HepG2 (cell line): ENCODE results near the gene TNFSF8. TPM values are rescaled to one million over a fixed set of nuclear protein-coding genes. Genes with fewer than 3 reads are reported as not detected.

ENCODE experiments used
- ATAC-seq: fragments of 200-7000 bp; cut with Tn5 transposase; 3 replicates; pipeline ENCODE4 v1.9.1; 2020; ENCODE audit warnings: mild to moderate bottlenecking, moderate library complexity
- BruUV-seq: library from RNA; stranded (reverse); fragments of 400-500 nt; replicated peaks from 2 replicates; lab custom pipeline; 2021; lab: Mats Ljungman, UMichigan
- CTCF ChIA-PET: fragments of 300-600 bp; formaldehyde crosslinking; extraction: SDS; loops from one replicate; lab custom pipeline; 2021; ENCODE audit warnings: low total read pairs, inconsistent platforms, low intra/inter-chr PET ratio; lab: Yijun Ruan, JAX
- POLR2A ChIA-PET: fragments of 350-600 bp; sonication (Branson Sonifier 250); formaldehyde crosslinking; loops from one replicate; lab custom pipeline; 2020; ENCODE audit warnings: antibody characterized with exemption, inconsistent platforms; lab: Yijun Ruan, JAX
- DNase-seq: peaks from one replicate; pipeline ENCODE4 v3.0.0-alpha.2; 2015; ENCODE audit warnings: low spot score
- FAIRE-seq: peaks from 3 replicates; lab custom pipeline; 2011; peaks lifted over from hg19 to GRCh38; lab: Jason Lieb, UNC
- H2AFZ ChIP-seq: one replicate; pipeline ENCODE4 v1.6.1; 2011; ENCODE audit warnings: low read length, inconsistent platforms
- H3K27ac ChIP-seq: fragments of 300-600 bp; 3 replicates; pipeline ENCODE4 v1.8.0; 2011; ENCODE audit warnings: mixed run types, mild to moderate bottlenecking, mixed read lengths, low read length, inconsistent platforms; ENCODE audit not compliant: insufficient read depth; ENCODE audit errors: extremely low read length
- H3K27me3 ChIP-seq, 2 experiments: fragments of 200-600 bp in 1 of 2; 2 replicates in 1 of 2; 3 replicates in 1 of 2; pipeline versions ENCODE4 v1.6.0 to v1.8.0; 2011; ENCODE audit warnings: low read length in 2 of 2, mild to moderate bottlenecking in 2 of 2, moderate library complexity in 2 of 2, inconsistent platforms in 1 of 2; ENCODE audit not compliant: insufficient read depth in 2 of 2, control insufficient read depth in 1 of 2
- H3K36me3 ChIP-seq, 2 experiments: fragments of 200-600 bp in 1 of 2; replicated peaks in 1 of 2; 2 replicates in 1 of 2; 3 replicates in 1 of 2; pipeline versions ENCODE4 v1.5.1 to v1.8.0; 2011; ENCODE audit warnings: low read length in 2 of 2, inconsistent platforms in 1 of 2; ENCODE audit not compliant: insufficient read depth in 2 of 2, control insufficient read depth in 1 of 2
- H3K4me1 ChIP-seq: 2 replicates; pipeline ENCODE4 v1.5.1; 2012; ENCODE audit warnings: low read length, inconsistent platforms; ENCODE audit not compliant: insufficient read depth
- H3K4me2 ChIP-seq: 2 replicates; pipeline ENCODE4 v1.6.0; 2011; ENCODE audit warnings: low read depth, low read length, inconsistent platforms
- H3K4me3 ChIP-seq, 3 experiments: fragments of 200-600 bp in 1 of 3; sonication (generic), shearing (Covaris generic) in 1 of 3; replicated peaks in 1 of 3; 2 replicates each; pipeline ENCODE4 v1.5.1; 2011 to 2016; ENCODE audit warnings: low read length in 3 of 3, inconsistent platforms in 2 of 3, low read depth in 2 of 3, mild to moderate bottlenecking in 2 of 3, control low read depth in 1 of 3, mixed read lengths in 1 of 3; ENCODE audit not compliant: insufficient read depth in 1 of 3
- H3K79me2 ChIP-seq: one replicate; pipeline ENCODE4 v1.6.1; 2011; ENCODE audit warnings: low read length, inconsistent platforms; ENCODE audit not compliant: insufficient read depth
- H3K9ac ChIP-seq: 2 replicates; pipeline ENCODE4 v1.6.0; 2011; ENCODE audit warnings: mild to moderate bottlenecking, low read depth, low read length, inconsistent platforms; ENCODE audit not compliant: insufficient read depth
- H3K9me3 ChIP-seq: 2 replicates; pipeline ENCODE4 v1.5.1; 2012; ENCODE audit warnings: mild to moderate bottlenecking, low read length
- H4K20me1 ChIP-seq: 2 replicates; pipeline ENCODE4 v1.6.0; 2011; ENCODE audit warnings: inconsistent platforms, mild to moderate bottlenecking, low read length, moderate library complexity; ENCODE audit not compliant: insufficient read depth
- ATF1 ChIP-seq: IDR thresholded peaks from 2 replicates; pipeline ENCODE4 v1.6.1; 2016; ENCODE audit warnings: mild to moderate bottlenecking, control low read depth
- CEBPB ChIP-seq: IDR thresholded peaks from 2 replicates; pipeline ENCODE4 v1.6.1; 2011; ENCODE audit warnings: low read depth, low read length, improper control_type of control experiment, borderline replicate concordance
- CREB3 ChIP-seq: sonication (generic); formaldehyde crosslinking; IDR thresholded peaks from 2 replicates; pipeline ENCODE4 v1.5.0; 2020; ENCODE audit warnings: missing genetic modification reagents
- JARID2 ChIP-seq: sonication (generic); formaldehyde crosslinking; IDR thresholded peaks from 2 replicates; pipeline ENCODE4 v1.8.1; 2023; ENCODE audit warnings: missing genetic modification reagents, inconsistent platforms; ENCODE audit not compliant: insufficient replicate concordance
- RCOR2 ChIP-seq: IDR thresholded peaks from 2 replicates; pipeline ENCODE4 v1.6.1; 2016; ENCODE audit warnings: missing biosample characterization, missing genetic modification reagents
- SIN3A ChIP-seq: IDR thresholded peaks from 2 replicates; pipeline ENCODE4 v1.6.1; 2011; ENCODE audit warnings: low read depth, mild to moderate bottlenecking, control low read depth, low read length, borderline replicate concordance
- SKI ChIP-seq: fragments of 450-650 bp; IDR thresholded peaks from one replicate; pipeline ENCODE4 v1.6.1; 2018; ENCODE audit warnings: mild to moderate bottlenecking; ENCODE audit not compliant: partially characterized antibody
- ZBTB21 ChIP-seq: sonication (generic); formaldehyde crosslinking; IDR thresholded peaks from 2 replicates; pipeline ENCODE4 v1.4.0; 2020; ENCODE audit warnings: missing genetic modification reagents
- ZBTB42 ChIP-seq: sonication (generic); formaldehyde crosslinking; IDR thresholded peaks from 2 replicates; pipeline ENCODE4 v1.5.0; 2020; ENCODE audit warnings: mild to moderate bottlenecking, missing genetic modification reagents
- ZNF460 ChIP-seq: sonication (generic); formaldehyde crosslinking; IDR thresholded peaks from 2 replicates; pipeline ENCODE4 v1.5.1; 2020; ENCODE audit warnings: missing genetic modification reagents, mild to moderate bottlenecking, borderline replicate concordance
- ZNF619 ChIP-seq: sonication (generic); formaldehyde crosslinking; IDR thresholded peaks from 2 replicates; pipeline ENCODE4 v1.4.0; 2020; ENCODE audit warnings: mild to moderate bottlenecking, missing genetic modification reagents
- WGBS: methylation state at CpG from one replicate; pipeline ENCODE4 v1.1.6; 2017; ENCODE audit warnings: low lambda C conversion rate; 5-methylcytosine and 5-hydroxymethylcytosine counted together
- in situ Hi-C: cut with HindIII; loops from 2 replicates; pipeline ENCODE4 v1.10.0; 2017; ENCODE audit warnings: low pct_unique_long_range_greater_than_20kb; ENCODE audit not compliant: extremely low pct_ligation_motif_present
- intact Hi-C: fragments of 100-400 bp; cut with micrococcal nuclease; formaldehyde crosslinking; loops from one replicate; pipeline ENCODE4 v1.10.0; 2022; ENCODE audit not compliant: unreplicated experiment
- polyA plus RNA-seq, 8 experiments: library from polyadenylated mRNA; depleted of rRNA in 3 of 8; stranded (reverse) in 7 of 8; unstranded in 1 of 8; fragments of >200 nt; fragmentation: Illumina TruSeq in 4 of 8; extraction: Trizol in 4 of 8; gene quantifications; 2 replicates each; pipeline versions ENCODE4 v1.2.1 to v1.2.3, GENCODE V29; 2011 to 2016; ENCODE audit warnings: low read depth in 4 of 8, missing spikeins in 1 of 8, mixed read lengths in 1 of 8; ENCODE audit not compliant: insufficient read depth in 1 of 8
- total RNA-seq, 5 experiments: library from RNA; depleted of rRNA; stranded (reverse); fragments of >200 nt; fragmentation: Illumina TruSeq; extraction: Trizol; gene quantifications; 2 replicates each; pipeline ENCODE4 v1.2.3, GENCODE V29; 2016; ENCODE audit warnings: low read depth in 1 of 5
- TF ChIP-seq, protein P1 (sequence below), 2 experiments: sonication (generic) in 1 of 2; formaldehyde crosslinking in 1 of 2; IDR thresholded peaks; 2 replicates each; pipeline versions ENCODE4 v1.4.0 to v1.6.1; 2016 to 2020; ENCODE audit warnings: borderline replicate concordance in 1 of 2, low read depth in 1 of 2, mild to moderate bottlenecking in 1 of 2, missing genetic modification reagents in 1 of 2
- TF ChIP-seq, protein P2 (sequence below): sonication (generic); formaldehyde crosslinking; IDR thresholded peaks from 2 replicates; pipeline ENCODE4 v1.5.1; 2020; ENCODE audit warnings: mild to moderate bottlenecking, moderate library complexity, missing genetic modification reagents

Gene TNFSF8
- total and polyA plus RNA-seq, 2 of the 13 experiments (the other 11 are each of a cell fraction or from before 2014, with no cell fraction given) = not detected

GRCh38 chr9:114931407-114931806 lies 1.0 kb upstream of the TNFSF8 start:
- BruUV-seq = no TSS peak
- in situ Hi-C loops = no loop called here
- Histone ChIP-seq H3K9ac (no peak overlapping the region), H3K4me2 (no peak overlapping the region), H3K36me3 (no peaks in the 10 kb centered on the region), H3K79me2 (no peaks in the 10 kb centered on the region), H3K27ac (no peak overlapping the region), H3K4me1 (no peaks in the 10 kb centered on the region), H2AFZ (no peak overlapping the region), H3K27me3 (peaks cover 0 to 30% of the 10 kb centered on the region in 2 experiments; a peak in 4 of 5 replicates), H4K20me1 (no peaks in the 10 kb centered on the region), H3K4me3 (no peak overlapping the region), H3K9me3 (no peaks in the 10 kb centered on the region)
- intact Hi-C loops = no loop called here
- TF ChIP-seq RCOR2 (CRISPR knock-in tag) (no peak), SKI (no peak), SIN3A (no peak), CEBPB (no peak), ZBTB21 (CRISPR knock-in tag) (no peak), JARID2 (CRISPR knock-in tag) (no peak), ZNF460 (CRISPR knock-in tag) (no peak)
- ChIA-PET CTCF (no interaction called here), POLR2A (no interaction called here)
- FAIRE-seq (no peak), ATAC-seq (no peak), DNase-seq (no peak)
- 3% methylated on average over 2 of the region's 5 CpGs for WGBS

GRCh38 chr9:114929201-114929600 lies 1.2 kb downstream of the TNFSF8 start:
- CTCF ChIA-PET = no interaction called here
- Histone ChIP-seq H3K27me3 (peaks cover 0 to 30% of the 10 kb centered on the region in 2 experiments; a peak in 4 of 5 replicates), H3K9me3 (no peaks in the 10 kb centered on the region), H3K4me1 (no peaks in the 10 kb centered on the region), H3K9ac (no peak overlapping the region), H3K27ac (no peak overlapping the region), H2AFZ (no peak overlapping the region), H4K20me1 (no peaks in the 10 kb centered on the region), H3K4me2 (no peak overlapping the region), H3K79me2 (no peaks in the 10 kb centered on the region), H3K36me3 (no peaks in the 10 kb centered on the region), H3K4me3 (no peak overlapping the region)
- BruUV-seq = no TSS peak
- intact Hi-C loops = no loop called here
- DNase-seq (no peak), ATAC-seq (no peak), FAIRE-seq (no peak)
- POLR2A ChIA-PET = no interaction called here
- WGBS = 10% methylated on average over 5 of the region's 5 CpGs
- in situ Hi-C loops = no loop called here
- TF ChIP-seq ATF1 (no peak), ZNF619 (CRISPR knock-in tag) (no peak), CREB3 (no peak), ZBTB42 (CRISPR knock-in tag) (no peak)
- TF ChIP-seq, protein P1, sequence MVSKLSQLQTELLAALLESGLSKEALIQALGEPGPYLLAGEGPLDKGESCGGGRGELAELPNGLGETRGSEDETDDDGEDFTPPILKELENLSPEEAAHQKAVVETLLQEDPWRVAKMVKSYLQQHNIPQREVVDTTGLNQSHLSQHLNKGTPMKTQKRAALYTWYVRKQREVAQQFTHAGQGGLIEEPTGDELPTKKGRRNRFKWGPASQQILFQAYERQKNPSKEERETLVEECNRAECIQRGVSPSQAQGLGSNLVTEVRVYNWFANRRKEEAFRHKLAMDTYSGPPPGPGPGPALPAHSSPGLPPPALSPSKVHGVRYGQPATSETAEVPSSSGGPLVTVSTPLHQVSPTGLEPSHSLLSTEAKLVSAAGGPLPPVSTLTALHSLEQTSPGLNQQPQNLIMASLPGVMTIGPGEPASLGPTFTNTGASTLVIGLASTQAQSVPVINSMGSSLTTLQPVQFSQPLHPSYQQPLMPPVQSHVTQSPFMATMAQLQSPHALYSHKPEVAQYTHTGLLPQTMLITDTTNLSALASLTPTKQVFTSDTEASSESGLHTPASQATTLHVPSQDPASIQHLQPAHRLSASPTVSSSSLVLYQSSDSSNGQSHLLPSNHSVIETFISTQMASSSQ (IDR thresholded peaks at IDR 0.05; ENCODE audit: low read depth) = no peak
- TF ChIP-seq, protein P1 (CRISPR knock-in tag; IDR thresholded peaks at IDR 0.05; ENCODE audit: borderline replicate concordance) = no peak
- TF ChIP-seq, protein P2, sequence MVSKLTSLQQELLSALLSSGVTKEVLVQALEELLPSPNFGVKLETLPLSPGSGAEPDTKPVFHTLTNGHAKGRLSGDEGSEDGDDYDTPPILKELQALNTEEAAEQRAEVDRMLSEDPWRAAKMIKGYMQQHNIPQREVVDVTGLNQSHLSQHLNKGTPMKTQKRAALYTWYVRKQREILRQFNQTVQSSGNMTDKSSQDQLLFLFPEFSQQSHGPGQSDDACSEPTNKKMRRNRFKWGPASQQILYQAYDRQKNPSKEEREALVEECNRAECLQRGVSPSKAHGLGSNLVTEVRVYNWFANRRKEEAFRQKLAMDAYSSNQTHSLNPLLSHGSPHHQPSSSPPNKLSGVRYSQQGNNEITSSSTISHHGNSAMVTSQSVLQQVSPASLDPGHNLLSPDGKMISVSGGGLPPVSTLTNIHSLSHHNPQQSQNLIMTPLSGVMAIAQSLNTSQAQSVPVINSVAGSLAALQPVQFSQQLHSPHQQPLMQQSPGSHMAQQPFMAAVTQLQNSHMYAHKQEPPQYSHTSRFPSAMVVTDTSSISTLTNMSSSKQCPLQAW = no peak
